Mesodermal cell (in vitro differentiated cells): ENCODE measurements around the gene GGA1.
A peak's percentile ranks its signal among the peaks of the same experiment; 100 is the strongest.
"Not testable (repeated sequence)": the region's sequence is repeated elsewhere in the genome, so short reads cannot be mapped to it uniquely, and the experiment has no call there.

ENCODE experiments used
- H3K27ac ChIP-seq: 2 replicates; pipeline ENCODE4 v1.7.0; 2013; ENCODE audit warnings: mild to moderate bottlenecking, low read depth, low read length, moderate library complexity; ENCODE audit not compliant: severe bottlenecking
- H3K36me3 ChIP-seq: 2 replicates; pipeline ENCODE4 v1.7.1; 2013; ENCODE audit warnings: mild to moderate bottlenecking, low read length, moderate library complexity; ENCODE audit not compliant: control insufficient read depth, insufficient read depth
- H3K4me1 ChIP-seq: one replicate; pipeline ENCODE4 v1.7.1; 2013; ENCODE audit warnings: mild to moderate bottlenecking, low read length; ENCODE audit not compliant: insufficient read depth, control insufficient read depth, poor library complexity, severe bottlenecking
- H3K4me3 ChIP-seq: 2 replicates; pipeline ENCODE4 v1.7.0; 2013; ENCODE audit warnings: low read length, control low read depth, mild to moderate bottlenecking; ENCODE audit not compliant: insufficient read depth, poor library complexity, severe bottlenecking; ENCODE audit errors: extremely low read depth
- H3K9me3 ChIP-seq: 2 replicates; pipeline ENCODE4 v1.7.1; 2013; ENCODE audit warnings: mild to moderate bottlenecking, low read length, moderate library complexity; ENCODE audit not compliant: control insufficient read depth
- WGBS, 2 experiments: methylation state at CpG; one replicate each; pipeline ENCODE4 v1.1.5; 2013; ENCODE audit warnings: missing lambda C conversion rate in 2 of 2; ENCODE audit not compliant: insufficient coverage in 2 of 2; 5-methylcytosine and 5-hydroxymethylcytosine counted together

The GGA1 gene

GRCh38 chr22:37601203-37601539, 7.5 kb upstream of the GGA1 start:
- H3K4me3 ChIP-seq, result no peak overlapping the region
- 59 to 60% methylated on average over 1 to 3 of the region's 4 CpGs for WGBS, 2 experiments

DNA sequence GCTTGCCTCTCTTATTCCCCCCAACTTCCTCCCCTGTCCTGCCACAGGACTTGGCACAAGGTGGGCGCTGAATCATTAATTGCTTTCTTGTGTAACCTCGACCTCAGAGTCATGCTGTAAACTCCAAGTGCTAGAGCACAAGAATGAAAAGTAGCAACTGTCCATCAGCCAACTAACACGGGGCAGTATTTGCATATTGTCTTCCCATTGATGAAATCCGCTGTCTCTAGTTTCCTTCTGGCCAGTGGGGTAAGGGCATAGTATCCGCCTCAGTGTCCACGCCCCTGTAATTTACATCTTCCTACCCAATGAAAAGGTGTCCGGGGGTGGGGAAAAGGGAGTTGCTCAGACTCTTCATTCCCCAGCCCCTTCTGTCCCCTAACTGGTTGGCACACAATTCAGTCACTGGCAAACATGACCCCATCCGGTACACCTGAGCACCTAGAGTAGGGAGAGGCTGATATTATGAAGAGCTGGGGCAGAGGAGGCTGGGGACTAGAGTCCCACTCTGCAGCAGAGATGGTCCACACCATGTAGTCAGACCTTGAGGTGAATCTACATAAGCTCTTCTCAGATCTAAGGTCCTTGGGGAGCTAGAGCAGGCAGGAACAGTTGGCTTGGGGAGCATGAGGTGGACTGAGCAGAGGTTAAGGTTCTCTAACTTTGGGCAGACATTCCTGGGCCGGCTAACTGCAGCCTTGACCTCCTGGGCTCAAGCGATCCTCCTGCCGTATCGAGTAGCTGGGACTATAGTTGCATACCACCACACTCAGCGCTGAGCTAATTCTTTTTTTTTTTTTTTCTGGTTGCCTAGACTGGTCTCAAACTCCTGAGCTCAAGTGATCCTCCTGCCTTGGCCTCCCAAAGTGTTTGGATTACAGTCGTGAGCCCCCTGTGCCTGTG, 6.8 kb upstream of the GGA1 start:
- no peaks in the 10 kb centered on the region for H3K4me1 ChIP-seq
- no peaks in the 10 kb centered on the region for H3K9me3 ChIP-seq
- 51 to 66% methylated on average over 8 to 13 of the region's 14 CpGs for WGBS, 2 experiments
- H3K4me3 ChIP-seq, result no peak overlapping the region
- H3K36me3 ChIP-seq, result no peaks in the 10 kb centered on the region
- no peak overlapping the region for H3K27ac ChIP-seq

More at GRCh38 chr22:37601203-37601539, 7.5 kb upstream of the GGA1 start:
- no peaks in the 10 kb centered on the region for H3K36me3 ChIP-seq
- no peak overlapping the region for H3K27ac ChIP-seq
- no peaks in the 10 kb centered on the region for H3K4me1 ChIP-seq
- no peaks in the 10 kb centered on the region for H3K9me3 ChIP-seq

DNA sequence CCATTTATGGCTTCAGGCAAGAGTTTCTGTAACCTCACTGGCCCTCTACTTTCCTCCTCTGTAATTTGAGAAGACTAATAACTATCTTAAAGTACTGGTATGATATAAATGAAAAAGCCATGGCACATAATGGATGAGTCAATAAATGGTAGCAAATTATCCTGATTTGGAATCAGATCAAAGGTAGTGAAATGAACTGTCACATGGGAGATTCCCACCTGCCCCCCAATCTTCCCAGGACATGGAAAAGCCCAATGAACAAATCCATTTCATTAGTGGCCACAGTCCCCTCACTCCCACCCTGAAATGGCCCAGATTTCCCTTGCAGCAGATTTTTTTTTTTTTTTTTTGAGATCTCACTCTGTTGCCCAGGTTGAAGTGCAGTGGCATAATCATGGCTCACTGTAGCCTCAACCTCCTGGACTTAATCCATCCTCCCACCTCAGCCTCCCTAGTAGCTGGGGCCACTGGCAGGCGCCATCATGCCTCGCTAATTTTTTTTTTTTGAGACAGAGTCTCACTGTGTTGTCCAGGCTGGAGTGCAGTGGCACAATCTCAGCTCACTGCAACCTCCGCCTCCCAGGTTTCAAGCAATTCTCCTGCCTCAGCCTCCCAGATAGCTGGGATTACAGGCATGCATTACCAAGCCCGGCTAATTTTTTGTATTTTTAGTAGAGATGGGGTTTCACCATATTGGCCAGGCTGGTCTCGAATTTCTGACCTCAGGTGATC, 5.9 kb upstream of the GGA1 start:
- not testable (repeated sequence) for H3K4me1 ChIP-seq, H3K36me3 ChIP-seq, H3K4me3 ChIP-seq, H3K9me3 ChIP-seq, H3K27ac ChIP-seq
- 78 to 87% methylated on average over 5 of the region's 5 CpGs for WGBS, 2 experiments

- Histone ChIP-seq H3K27ac (no peak overlapping the region), H3K4me3 (no peak overlapping the region), H3K4me1 (no peaks in the 10 kb centered on the region), H3K36me3 (no peaks in the 10 kb centered on the region), H3K9me3 (no peaks in the 10 kb centered on the region)
- 98 to 99% methylated on average over 3 to 4 of the region's 6 CpGs for WGBS, 2 experiments
Observed at GRCh38 chr22:37604074-37604473, 4.6 kb upstream of the GGA1 start.

DNA sequence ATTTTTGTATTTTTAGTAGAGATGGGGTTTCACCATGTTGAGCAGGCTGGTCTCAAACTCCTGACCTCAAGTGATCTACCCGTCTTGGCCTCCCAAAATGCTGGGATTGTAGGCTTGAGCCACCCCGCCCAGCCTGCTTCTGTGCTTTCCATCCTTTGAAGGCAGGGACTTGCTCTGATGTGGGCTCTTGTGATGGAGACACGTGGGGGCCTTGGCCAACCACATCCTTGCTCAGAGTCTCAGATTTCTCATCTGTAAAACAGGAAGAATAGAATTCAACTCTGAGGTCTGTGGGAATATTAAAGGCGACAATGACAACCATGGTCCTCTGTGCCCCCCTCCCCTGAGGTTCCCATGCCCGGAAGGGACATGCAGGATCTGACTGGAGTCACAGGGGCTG, 3.8 kb upstream of the GGA1 start:
- Histone ChIP-seq H3K27ac (no peak overlapping the region), H3K9me3 (no peaks in the 10 kb centered on the region), H3K36me3 (no peaks in the 10 kb centered on the region), H3K4me1 (peaks cover 3% of the 10 kb centered on the region), H3K4me3 (no peak overlapping the region)
- WGBS, 2 experiments, result 86 to 87% methylated on average over 3 to 4 of the region's 5 CpGs

GRCh38 chr22:37607010-37607934, 1.4 kb upstream of the GGA1 start:
- WGBS, 2 experiments, result 8% methylated on average over 22 to 28 of the region's 44 CpGs
- Histone ChIP-seq H3K27ac (no peak overlapping the region), H3K4me3 (peak overlapping the region; percentile 86)

DNA sequence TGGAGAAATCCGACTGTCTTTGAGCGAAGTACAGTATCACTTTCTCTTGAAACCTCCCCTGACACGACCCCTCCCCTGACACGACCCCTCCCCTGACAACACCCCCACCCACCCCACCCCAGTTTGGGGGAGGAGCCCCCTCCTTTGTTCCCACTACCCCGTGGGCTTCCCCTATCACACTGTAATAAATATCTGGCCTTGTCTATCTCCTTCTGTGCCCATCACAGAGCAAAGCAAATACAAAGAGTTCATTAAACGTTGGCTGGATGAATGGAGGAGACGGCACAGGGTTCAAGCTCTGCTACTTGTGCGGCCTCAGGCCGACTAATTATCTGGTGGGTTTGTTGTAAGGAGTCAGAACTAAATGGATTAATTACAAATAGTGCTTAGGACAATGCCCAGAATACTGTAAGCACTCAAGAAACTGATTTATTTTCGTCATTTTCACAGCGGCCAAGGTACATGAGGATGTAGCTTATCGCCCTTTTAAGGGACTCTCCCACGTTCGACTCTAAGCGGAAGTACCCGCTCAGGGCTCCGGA, 628 bp upstream of the GGA1 start:
- Histone ChIP-seq H3K27ac (peak overlapping the region; percentile 100), H3K9me3 (no peaks in the 10 kb centered on the region), H3K4me3 (peak overlapping the region; percentile 86), H3K36me3 (peaks cover 12% of the 10 kb centered on the region), H3K4me1 (peaks cover 5% of the 10 kb centered on the region)
- 2 to 3% methylated on average over 11 to 12 of the region's 17 CpGs for WGBS, 2 experiments

More at GRCh38 chr22:37607010-37607934, 1.4 kb upstream of the GGA1 start:
- H3K36me3 ChIP-seq, result peaks cover 9% of the 10 kb centered on the region
- no peaks in the 10 kb centered on the region for H3K9me3 ChIP-seq
- H3K4me1 ChIP-seq, result peaks cover 5% of the 10 kb centered on the region

GRCh38 chr22:37609240-37610152, 862 bp downstream of the GGA1 start:
- peaks cover 5% of the 10 kb centered on the region for H3K4me1 ChIP-seq
- H3K9me3 ChIP-seq, result no peaks in the 10 kb centered on the region
- H3K4me3 ChIP-seq, result peak overlapping the region; percentile 86
- WGBS, 2 experiments, result 19 to 20% methylated on average over 22 to 26 of the region's 26 CpGs
- H3K27ac ChIP-seq, result peak overlapping the region; percentile 100
- peaks cover 21% of the 10 kb centered on the region for H3K36me3 ChIP-seq

DNA sequence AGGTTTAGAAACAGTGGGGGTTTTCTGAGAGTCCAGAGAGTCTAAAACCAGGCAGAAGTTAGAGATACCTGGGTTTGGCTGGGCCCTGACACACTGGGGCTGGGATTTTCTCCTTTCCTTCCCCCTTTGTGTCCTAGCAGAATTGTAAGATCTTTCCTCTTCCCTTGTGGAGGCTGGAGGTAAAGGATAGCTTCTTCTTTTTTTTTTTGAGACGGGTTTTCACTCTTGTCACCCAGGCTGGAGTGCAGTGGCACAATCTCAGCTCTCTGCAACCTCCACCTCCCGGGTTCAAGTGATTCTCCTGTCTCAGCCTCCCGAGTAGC, 1.5 kb downstream of the GGA1 start:
- H3K4me3 ChIP-seq, result peak overlapping the region; percentile 86
- not testable (repeated sequence) for H3K9me3 ChIP-seq, H3K4me1 ChIP-seq, H3K27ac ChIP-seq
- peaks cover 21% of the 10 kb centered on the region for H3K36me3 ChIP-seq
- 84 to 100% methylated on average over 1 to 3 of the region's 3 CpGs for WGBS, 2 experiments
